Left forelimb (tissue), 1 donor: ENCODE results near the gene CHFR.
"Not testable (repeated sequence)": the region's sequence is repeated elsewhere in the genome, so short reads cannot be mapped to it uniquely, and the experiment has no call there.

Experiments used
- DNase-seq: peaks from one replicate; pipeline ENCODE4 v3.0.0-alpha.2; 2018; ENCODE audit warnings: low spot score

The CHFR gene

GRCh38 chr12:132874175-132874574 lies 13.2 kb downstream of the CHFR start:
- no peak for DNase-seq

GRCh38 chr12:132873724-132874123 lies 13.7 kb downstream of the CHFR start:
- no peak for DNase-seq

GRCh38 chr12:132872975-132873421 lies 14.4 kb downstream of the CHFR start:
- DNase-seq = no peak

- no peak for DNase-seq
Measured at GRCh38 chr12:132872073-132872855, 15.1 kb downstream of the CHFR start.

GRCh38 chr12:132869551-132869950 lies 17.9 kb downstream of the CHFR start:
- no peak for DNase-seq

- no peak for DNase-seq
Measured at GRCh38 chr12:132866251-132866828, 21.1 kb downstream of the CHFR start.

- no peak for DNase-seq
Measured at GRCh38 chr12:132861558-132861957, 25.8 kb downstream of the CHFR start.

GRCh38 chr12:132858718-132859266 lies 28.6 kb downstream of the CHFR start:
- DNase-seq = no peak

GRCh38 chr12:132857019-132857418 lies 30.4 kb downstream of the CHFR start:
- not testable (repeated sequence) for DNase-seq

- no peak for DNase-seq
Measured at GRCh38 chr12:132856581-132856980, 30.8 kb downstream of the CHFR start.

GRCh38 chr12:132855211-132855610 lies 32.2 kb downstream of the CHFR start:
- DNase-seq = not testable (repeated sequence)

- DNase-seq = no peak
Measured at GRCh38 chr12:132853285-132854092, 33.9 kb downstream of the CHFR start.

- no peak for DNase-seq
Measured at GRCh38 chr12:132852496-132852895, 34.9 kb downstream of the CHFR start.

GRCh38 chr12:132851465-132851864 lies 35.9 kb downstream of the CHFR start:
- no peak for DNase-seq

- DNase-seq = no peak
Measured at GRCh38 chr12:132850291-132850690, 37.1 kb downstream of the CHFR start.

- no peak for DNase-seq
Measured at GRCh38 chr12:132848521-132848920, 38.9 kb downstream of the CHFR start.

GRCh38 chr12:132847363-132848356 lies 39.7 kb downstream of the CHFR start:
- no peak for DNase-seq

GRCh38 chr12:132844681-132845080 lies 42.7 kb downstream of the CHFR start:
- not testable (repeated sequence) for DNase-seq

- no peak for DNase-seq
Measured at GRCh38 chr12:132842449-132843045, 44.9 kb downstream of the CHFR start.

GRCh38 chr12:132841151-132841550 lies 46.3 kb downstream of the CHFR start:
- no peak for DNase-seq

GRCh38 chr12:132840536-132840935 lies 46.9 kb downstream of the CHFR start:
- no peak for DNase-seq
